Fibroblast of lung (primary cell): ENCODE data around the gene CSF2. TPM values are rescaled to one million over a fixed set of nuclear protein-coding genes. Genes with fewer than 3 reads are reported as not detected.

Experiments
- DNase-seq, 2 donors: peaks; one replicate each; pipeline versions ENCODE4 v3.0.0 to v3.0.0-alpha.2; 2010; ENCODE audit warnings: low read depth in 2 of 2
- H2AFZ ChIP-seq: 2 replicates; pipeline ENCODE4 v1.5.1; 2012; ENCODE audit warnings: low read length, control low read depth, inconsistent platforms
- H3K27ac ChIP-seq: 2 replicates; pipeline ENCODE4 v1.5.1; 2011; ENCODE audit warnings: low read length, control low read depth; ENCODE audit not compliant: insufficient read depth
- H3K27me3 ChIP-seq: 2 replicates; pipeline ENCODE4 v1.5.1; 2011; ENCODE audit warnings: mild to moderate bottlenecking, low read length; ENCODE audit not compliant: control insufficient read depth, insufficient read depth
- H3K36me3 ChIP-seq: 2 replicates; pipeline ENCODE4 v1.5.1; 2011; ENCODE audit warnings: low read length; ENCODE audit not compliant: control insufficient read depth, insufficient read depth
- H3K4me1 ChIP-seq: 2 replicates; pipeline ENCODE4 v1.5.1; 2011; ENCODE audit warnings: low read length; ENCODE audit not compliant: control insufficient read depth, insufficient read depth; ENCODE audit errors: extremely low read depth
- H3K4me2 ChIP-seq: 2 replicates; pipeline ENCODE4 v1.5.1; 2011; ENCODE audit warnings: low read length, control low read depth; ENCODE audit not compliant: insufficient read depth; ENCODE audit errors: extremely low read depth
- H3K4me3 ChIP-seq, 4 experiments: fragments of 200-600 bp in 1 of 4; sonication (generic) in 1 of 4; replicated peaks in 1 of 4; 2 replicates each; pipeline ENCODE4 v1.5.1; 2011 to 2016; ENCODE audit warnings: low read length in 4 of 4, low read depth in 3 of 4, mild to moderate bottlenecking in 3 of 4, control low read depth in 2 of 4, inconsistent platforms in 1 of 4, mixed read lengths in 1 of 4; ENCODE audit not compliant: insufficient read depth in 1 of 4; ENCODE audit errors: control extremely low read depth in 1 of 4
- H3K79me2 ChIP-seq: 2 replicates; pipeline ENCODE4 v1.5.1; 2012; ENCODE audit warnings: mild to moderate bottlenecking, low read length, inconsistent platforms; ENCODE audit not compliant: control insufficient read depth, insufficient read depth
- H3K9ac ChIP-seq: 2 replicates; pipeline ENCODE4 v1.5.1; 2011; ENCODE audit warnings: mild to moderate bottlenecking, low read length, control low read depth; ENCODE audit not compliant: insufficient read depth
- H3K9me3 ChIP-seq: 2 replicates; pipeline ENCODE4 v1.5.1; 2012; ENCODE audit warnings: low read depth, low read length; ENCODE audit not compliant: control insufficient read depth, insufficient read depth
- H4K20me1 ChIP-seq: 2 replicates; pipeline ENCODE4 v1.5.1; 2011; ENCODE audit warnings: low read length; ENCODE audit not compliant: control insufficient read depth, insufficient read depth; ENCODE audit errors: extremely low read depth
- EZH2 ChIP-seq: IDR thresholded peaks from 2 replicates; pipeline ENCODE4 v1.5.1; 2012; ENCODE audit warnings: low read length, control low read depth, mild to moderate bottlenecking; ENCODE audit errors: missing control alignments
- polyA plus RNA-seq, 2 donors: library from polyadenylated mRNA; depleted of rRNA in 1 of 2; stranded (reverse) in 1 of 2; unstranded in 1 of 2; fragments of >200 nt; gene quantifications; 2 replicates each; pipeline ENCODE4 v1.2.1, GENCODE V29; 2011 to 2012; ENCODE audit warnings: missing spikeins in 1 of 2
- total RNA-seq: library from RNA; depleted of rRNA; stranded (reverse); fragments of >200 nt; gene quantifications from 2 replicates; pipeline ENCODE4 v1.2.1, GENCODE V29; 2014
- TF ChIP-seq, protein P1 (sequence below), 2 donors: IDR thresholded peaks in 1 of 2; conservative IDR thresholded peaks in 1 of 2; 1 replicate in 1 of 2; 2 replicates in 1 of 2; pipeline ENCODE4 v1.5.1; 2011 to 2012; ENCODE audit warnings: low read length in 2 of 2, control low read depth in 1 of 2, inconsistent platforms in 1 of 2, low read depth in 1 of 2, mild to moderate bottlenecking in 1 of 2

The CSF2 gene
- total and polyA plus RNA-seq, 2 donors (not counting 1 experiment from before 2014, with no cell fraction given): 0.09 to 0.66 TPM

GRCh38 chr5:132065951-132066701 lies 7.5 kb upstream of the CSF2 start:
- Histone ChIP-seq H3K36me3 (no peaks in the 10 kb centered on the region), H3K9me3 (no peaks in the 10 kb centered on the region), H3K4me2 (no peak overlapping the region), H2AFZ (no peak overlapping the region), H3K4me3 (no peak overlapping the region), H3K9ac (no peak overlapping the region), H3K27ac (no peak overlapping the region), H3K79me2 (no peaks in the 10 kb centered on the region), H3K4me1 (peaks cover 6% of the 10 kb centered on the region), H4K20me1 (no peaks in the 10 kb centered on the region), H3K27me3 (no peaks in the 10 kb centered on the region)
- DNase-seq: no peak
- no peak for TF ChIP-seq EZH2
- TF ChIP-seq, protein P1, sequence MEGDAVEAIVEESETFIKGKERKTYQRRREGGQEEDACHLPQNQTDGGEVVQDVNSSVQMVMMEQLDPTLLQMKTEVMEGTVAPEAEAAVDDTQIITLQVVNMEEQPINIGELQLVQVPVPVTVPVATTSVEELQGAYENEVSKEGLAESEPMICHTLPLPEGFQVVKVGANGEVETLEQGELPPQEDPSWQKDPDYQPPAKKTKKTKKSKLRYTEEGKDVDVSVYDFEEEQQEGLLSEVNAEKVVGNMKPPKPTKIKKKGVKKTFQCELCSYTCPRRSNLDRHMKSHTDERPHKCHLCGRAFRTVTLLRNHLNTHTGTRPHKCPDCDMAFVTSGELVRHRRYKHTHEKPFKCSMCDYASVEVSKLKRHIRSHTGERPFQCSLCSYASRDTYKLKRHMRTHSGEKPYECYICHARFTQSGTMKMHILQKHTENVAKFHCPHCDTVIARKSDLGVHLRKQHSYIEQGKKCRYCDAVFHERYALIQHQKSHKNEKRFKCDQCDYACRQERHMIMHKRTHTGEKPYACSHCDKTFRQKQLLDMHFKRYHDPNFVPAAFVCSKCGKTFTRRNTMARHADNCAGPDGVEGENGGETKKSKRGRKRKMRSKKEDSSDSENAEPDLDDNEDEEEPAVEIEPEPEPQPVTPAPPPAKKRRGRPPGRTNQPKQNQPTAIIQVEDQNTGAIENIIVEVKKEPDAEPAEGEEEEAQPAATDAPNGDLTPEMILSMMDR (conservative IDR thresholded peaks at IDR 0.05 in 1 of 2, IDR thresholded peaks at IDR 0.05 in 1 of 2; ENCODE audit: low read depth in 1 of 2, low read length in 2 of 2): no peak

DNA sequence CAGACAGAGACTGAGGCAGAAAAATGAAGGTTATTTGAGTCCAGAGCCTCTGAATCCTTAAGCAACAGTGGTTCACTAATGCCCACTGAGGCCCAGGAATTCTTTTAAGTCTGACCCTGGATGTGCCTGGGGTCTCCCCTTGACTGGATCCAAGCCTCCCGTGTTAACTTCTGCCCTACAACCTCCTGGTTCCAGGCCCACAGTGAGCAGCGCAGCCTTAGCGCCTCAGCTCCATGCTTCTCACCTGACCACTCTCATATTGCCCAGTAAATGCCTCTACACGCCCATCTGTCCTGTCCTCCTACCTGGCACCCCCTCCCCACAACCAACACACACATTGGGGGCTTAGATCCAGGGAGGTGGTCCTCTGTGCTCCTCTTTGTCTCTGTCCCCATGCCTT lies 6.7 kb upstream of the CSF2 start:
- Histone ChIP-seq H4K20me1 (no peaks in the 10 kb centered on the region), H3K27me3 (no peaks in the 10 kb centered on the region), H3K4me2 (no peak overlapping the region), H3K9ac (no peak overlapping the region), H3K4me1 (peaks cover 7% of the 10 kb centered on the region), H2AFZ (no peak overlapping the region), H3K27ac (no peak overlapping the region), H3K4me3 (no peak overlapping the region), H3K79me2 (no peaks in the 10 kb centered on the region), H3K36me3 (no peaks in the 10 kb centered on the region), H3K9me3 (no peaks in the 10 kb centered on the region)
- TF ChIP-seq EZH2: no peak
- TF ChIP-seq, protein P1 (conservative IDR thresholded peaks at IDR 0.05 in 1 of 2, IDR thresholded peaks at IDR 0.05 in 1 of 2; ENCODE audit: low read depth in 1 of 2, low read length in 2 of 2): no peak
- DNase-seq: no peak

DNA sequence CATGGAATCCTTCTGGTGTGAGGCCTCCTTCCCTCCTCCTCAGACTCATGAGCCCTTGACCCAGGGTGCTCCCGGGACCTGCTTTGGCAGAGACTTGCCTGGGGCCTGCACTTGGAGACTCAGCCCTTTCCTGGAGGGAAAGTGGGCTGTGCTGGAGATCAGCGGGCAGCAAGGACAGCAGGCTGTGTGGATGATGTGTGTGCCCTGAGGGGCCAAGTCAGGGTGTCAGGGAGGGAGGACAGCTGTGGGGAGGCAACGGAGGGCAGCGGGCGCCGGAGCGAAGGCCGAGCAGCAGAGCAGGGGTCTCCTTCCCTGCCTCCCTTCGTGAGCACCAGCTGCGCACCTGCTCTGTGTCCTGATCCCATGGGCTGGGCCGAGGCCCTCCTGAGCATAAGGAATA lies 6.1 kb upstream of the CSF2 start:
- TF ChIP-seq, protein P1 (conservative IDR thresholded peaks at IDR 0.05 in 1 of 2, IDR thresholded peaks at IDR 0.05 in 1 of 2; ENCODE audit: low read depth in 1 of 2, low read length in 2 of 2): no peak
- no peak for TF ChIP-seq EZH2
- Histone ChIP-seq H2AFZ (no peak overlapping the region), H3K9ac (no peak overlapping the region), H3K79me2 (no peaks in the 10 kb centered on the region), H3K4me3 (no peak overlapping the region), H4K20me1 (no peaks in the 10 kb centered on the region), H3K4me1 (peaks cover 7% of the 10 kb centered on the region), H3K27me3 (no peaks in the 10 kb centered on the region), H3K9me3 (no peaks in the 10 kb centered on the region), H3K4me2 (no peak overlapping the region), H3K27ac (no peak overlapping the region), H3K36me3 (no peaks in the 10 kb centered on the region)
- DNase-seq: no peak
